Choroid plexus epithelial cell (primary cell): ENCODE data around the gene ENTR1.

Experiments used
- DNase-seq: peaks from one replicate; pipeline ENCODE4 v3.0.0-alpha.2; 2010; ENCODE audit warnings: low read depth
- H3K4me3 ChIP-seq: 2 replicates; pipeline ENCODE4 v1.5.1; 2011; ENCODE audit warnings: low read depth, mild to moderate bottlenecking, control low read depth, low read length, moderate library complexity
- TF ChIP-seq, protein P1 (sequence below): conservative IDR thresholded peaks from 2 replicates; pipeline ENCODE4 v1.5.1; 2011; ENCODE audit warnings: low read depth, mild to moderate bottlenecking, control low read depth, inconsistent platforms, low read length, moderate library complexity

Gene ENTR1

DNA sequence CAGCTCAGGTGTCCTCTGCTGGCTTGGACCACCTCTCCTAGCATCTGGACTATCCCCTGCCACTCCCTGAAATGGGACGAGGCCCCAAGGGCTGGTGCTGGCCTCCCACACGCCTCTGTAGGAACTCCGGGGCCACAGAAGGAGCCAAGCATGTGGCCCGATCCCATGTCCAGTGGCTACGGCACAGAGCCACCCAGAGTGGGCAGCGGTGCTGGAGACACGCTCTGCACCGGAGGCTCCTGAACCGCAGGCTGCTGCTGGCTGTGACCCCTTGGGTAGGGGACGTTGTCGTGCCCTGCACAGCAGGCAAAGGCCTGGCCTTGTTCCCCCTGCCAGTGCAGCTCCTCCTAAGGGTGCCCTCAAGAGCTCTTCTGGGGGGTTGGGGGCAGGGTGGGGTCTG, 30.5 kb downstream of the ENTR1 start:
- TF ChIP-seq, protein P1, sequence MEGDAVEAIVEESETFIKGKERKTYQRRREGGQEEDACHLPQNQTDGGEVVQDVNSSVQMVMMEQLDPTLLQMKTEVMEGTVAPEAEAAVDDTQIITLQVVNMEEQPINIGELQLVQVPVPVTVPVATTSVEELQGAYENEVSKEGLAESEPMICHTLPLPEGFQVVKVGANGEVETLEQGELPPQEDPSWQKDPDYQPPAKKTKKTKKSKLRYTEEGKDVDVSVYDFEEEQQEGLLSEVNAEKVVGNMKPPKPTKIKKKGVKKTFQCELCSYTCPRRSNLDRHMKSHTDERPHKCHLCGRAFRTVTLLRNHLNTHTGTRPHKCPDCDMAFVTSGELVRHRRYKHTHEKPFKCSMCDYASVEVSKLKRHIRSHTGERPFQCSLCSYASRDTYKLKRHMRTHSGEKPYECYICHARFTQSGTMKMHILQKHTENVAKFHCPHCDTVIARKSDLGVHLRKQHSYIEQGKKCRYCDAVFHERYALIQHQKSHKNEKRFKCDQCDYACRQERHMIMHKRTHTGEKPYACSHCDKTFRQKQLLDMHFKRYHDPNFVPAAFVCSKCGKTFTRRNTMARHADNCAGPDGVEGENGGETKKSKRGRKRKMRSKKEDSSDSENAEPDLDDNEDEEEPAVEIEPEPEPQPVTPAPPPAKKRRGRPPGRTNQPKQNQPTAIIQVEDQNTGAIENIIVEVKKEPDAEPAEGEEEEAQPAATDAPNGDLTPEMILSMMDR, result no peak
- no peak overlapping the region for H3K4me3 ChIP-seq
- DNase-seq, result no peak

DNA sequence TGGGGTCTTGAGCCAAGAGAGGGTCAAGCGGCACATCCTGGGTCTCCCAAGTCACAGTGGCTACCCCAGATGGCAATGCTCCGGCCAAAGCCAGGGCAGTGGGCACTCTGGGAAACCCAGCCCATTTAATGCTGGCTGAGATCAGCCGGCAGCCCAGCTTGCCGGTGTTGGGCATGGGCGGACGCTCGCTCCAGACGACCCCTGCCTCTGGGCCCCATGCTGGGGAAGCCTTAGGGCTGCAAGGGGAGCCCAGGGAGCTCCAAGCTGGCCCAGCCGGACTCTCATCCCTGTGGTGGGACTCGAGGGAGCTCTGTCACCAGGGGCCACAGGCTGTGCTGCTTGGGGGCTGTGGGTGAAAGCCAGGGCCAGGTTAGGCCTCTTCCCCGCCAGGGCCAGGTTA, 31.0 kb downstream of the ENTR1 start:
- no peak overlapping the region for H3K4me3 ChIP-seq
- DNase-seq, result no peak
- TF ChIP-seq, protein P1, result no peak

DNA sequence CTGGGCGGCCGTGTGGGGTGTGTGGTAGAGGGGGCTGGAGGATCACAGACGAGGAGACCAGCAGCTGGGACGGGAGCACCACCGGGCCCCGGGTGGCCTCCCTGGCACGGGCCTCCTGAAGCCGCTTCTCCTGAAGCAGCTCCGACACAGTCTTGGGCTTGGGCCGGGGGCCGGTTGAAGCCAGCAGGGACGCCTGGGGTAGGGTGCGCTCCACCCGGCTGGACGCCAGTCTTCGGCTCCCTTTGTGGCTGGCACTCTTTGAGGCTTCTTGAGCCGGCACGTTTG, 31.5 kb downstream of the ENTR1 start:
- TF ChIP-seq, protein P1, result no peak
- H3K4me3 ChIP-seq, result no peak overlapping the region

GRCh38 chr9:136378170-136379002, 32.0 kb downstream of the ENTR1 start:
- DNase-seq, result no peak
- no peak overlapping the region for H3K4me3 ChIP-seq
- TF ChIP-seq, protein P1, result no peak

More for the DNA sequence above, 31.5 kb downstream of the ENTR1 start:
- no peak for DNase-seq

DNA sequence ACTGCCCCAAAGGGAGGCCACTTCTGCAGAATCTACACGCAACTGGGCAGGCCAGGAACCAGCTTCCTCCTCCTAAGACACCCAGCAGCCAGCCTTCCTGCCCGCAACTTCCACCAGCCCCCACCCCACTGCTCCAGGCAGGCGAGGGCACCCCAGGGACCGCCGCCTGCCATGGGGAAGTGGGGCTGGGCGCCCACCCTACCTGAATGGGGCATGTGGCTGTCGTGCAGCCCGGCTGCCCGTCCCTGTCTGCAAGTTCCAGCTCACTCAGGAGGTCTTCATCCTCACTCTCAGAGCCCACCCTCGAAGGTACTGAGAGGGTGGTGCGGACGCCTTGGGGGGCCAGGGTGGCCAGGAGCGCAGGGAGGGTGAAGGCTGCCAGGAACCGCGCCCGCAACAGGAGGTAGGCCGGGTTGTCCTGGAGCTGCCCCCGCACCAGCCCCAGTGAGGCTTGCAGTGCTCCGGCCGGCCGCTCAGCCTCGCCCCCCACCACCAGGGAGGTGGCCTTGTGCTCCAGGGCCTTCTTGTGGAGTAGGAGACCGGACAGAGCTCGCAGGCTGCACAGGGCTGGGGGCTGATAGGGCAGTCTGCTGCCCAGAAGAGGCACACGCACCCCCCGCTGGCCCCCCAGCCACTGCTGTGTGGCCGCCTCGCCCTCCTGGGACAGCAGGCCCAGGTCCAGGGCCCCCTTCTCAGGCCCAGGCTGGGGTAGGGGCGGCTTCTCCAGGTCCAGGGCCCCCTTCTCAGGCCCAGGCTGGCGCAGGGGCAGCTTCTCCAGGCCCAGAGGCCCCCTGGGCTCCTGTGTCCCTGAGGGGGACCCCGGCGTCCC, 32.9 kb downstream of the ENTR1 start:
- TF ChIP-seq, protein P1, result no peak
- DNase-seq, result no peak
- H3K4me3 ChIP-seq, result no peak overlapping the region

GRCh38 chr9:136376457-136376856, 34.0 kb downstream of the ENTR1 start:
- no peak overlapping the region for H3K4me3 ChIP-seq
- no peak for DNase-seq
- TF ChIP-seq, protein P1, result no peak

- H3K4me3 ChIP-seq, result no peak overlapping the region
- DNase-seq, result no peak
- TF ChIP-seq, protein P1, result no peak
These were observed 35.3 kb downstream of the ENTR1 start for GRCh38 chr9:136375096-136375495.
